Endothelial cell of umbilical vein (primary cell): ENCODE data around the gene ATP8A2.

Experiments used
- EZH2 ChIP-seq: IDR thresholded peaks from 2 replicates; pipeline ENCODE4 v1.6.1; 2012; ENCODE audit warnings: borderline replicate concordance, low read depth, mild to moderate bottlenecking, moderate library complexity, low read length, inconsistent platforms; ENCODE audit not compliant: severe bottlenecking
- GATA2 ChIP-seq: IDR thresholded peaks from 2 replicates; pipeline ENCODE4 v1.7.0; 2011; ENCODE audit warnings: low read depth, mild to moderate bottlenecking, moderate library complexity, mixed read lengths, low read length; ENCODE audit not compliant: insufficient read length, insufficient read depth
- JUN ChIP-seq: IDR thresholded peaks from 2 replicates; pipeline ENCODE4 v1.6.1; 2011; ENCODE audit warnings: borderline replicate concordance, low read depth; ENCODE audit not compliant: insufficient read length, insufficient read depth
- MYC ChIP-seq: IDR thresholded peaks from one replicate; pipeline ENCODE4 v1.6.1; 2011; ENCODE audit warnings: mild to moderate bottlenecking, low read depth, low read length
- POLR2A ChIP-seq: IDR thresholded peaks from 2 replicates; pipeline ENCODE4 v1.6.1; 2012; ENCODE audit warnings: low read depth, mild to moderate bottlenecking, control low read depth, low read length
- POLR2AphosphoS5 ChIP-seq: IDR thresholded peaks from 2 replicates; pipeline ENCODE4 v1.6.1; 2012; ENCODE audit warnings: low read depth, mild to moderate bottlenecking, control low read depth, low read length, moderate library complexity; ENCODE audit not compliant: insufficient read depth
- TF ChIP-seq, protein P1 (sequence below), 2 donors: IDR thresholded peaks; 1 replicate in 1 of 2; 2 replicates in 1 of 2; pipeline ENCODE4 v1.5.1; 2011; ENCODE audit warnings: low read length in 2 of 2, mild to moderate bottlenecking in 2 of 2, moderate library complexity in 2 of 2, control low read depth in 1 of 2, inconsistent platforms in 1 of 2, low read depth in 1 of 2; ENCODE audit not compliant: insufficient read depth in 1 of 2; ENCODE audit errors: extremely low read depth in 1 of 2
- TF ChIP-seq, protein P2 (sequence below): IDR thresholded peaks from 2 replicates; pipeline ENCODE4 v1.6.1; 2011; ENCODE audit not compliant: insufficient read depth, insufficient read length

DNA sequence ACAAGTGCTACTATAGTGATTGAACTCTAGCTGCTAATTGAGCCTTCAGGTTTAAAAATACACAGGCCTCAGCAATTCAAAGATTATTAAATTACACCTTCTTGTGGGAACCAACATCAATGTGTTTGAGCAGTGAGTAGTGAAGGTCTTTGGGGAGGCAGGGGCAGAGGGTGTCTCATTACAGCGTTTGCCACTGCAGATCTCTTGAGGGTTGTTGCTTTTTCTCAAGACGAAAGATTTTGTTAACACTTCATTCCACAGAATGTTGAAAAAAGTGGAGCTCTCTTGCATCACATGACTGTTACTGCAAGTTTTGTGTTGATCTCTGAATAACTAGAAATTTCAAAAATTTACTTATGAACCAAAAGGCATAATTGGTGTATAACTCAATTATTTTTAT is 253.6 kb downstream of the ATP8A2 start:
- TF ChIP-seq, protein P1, sequence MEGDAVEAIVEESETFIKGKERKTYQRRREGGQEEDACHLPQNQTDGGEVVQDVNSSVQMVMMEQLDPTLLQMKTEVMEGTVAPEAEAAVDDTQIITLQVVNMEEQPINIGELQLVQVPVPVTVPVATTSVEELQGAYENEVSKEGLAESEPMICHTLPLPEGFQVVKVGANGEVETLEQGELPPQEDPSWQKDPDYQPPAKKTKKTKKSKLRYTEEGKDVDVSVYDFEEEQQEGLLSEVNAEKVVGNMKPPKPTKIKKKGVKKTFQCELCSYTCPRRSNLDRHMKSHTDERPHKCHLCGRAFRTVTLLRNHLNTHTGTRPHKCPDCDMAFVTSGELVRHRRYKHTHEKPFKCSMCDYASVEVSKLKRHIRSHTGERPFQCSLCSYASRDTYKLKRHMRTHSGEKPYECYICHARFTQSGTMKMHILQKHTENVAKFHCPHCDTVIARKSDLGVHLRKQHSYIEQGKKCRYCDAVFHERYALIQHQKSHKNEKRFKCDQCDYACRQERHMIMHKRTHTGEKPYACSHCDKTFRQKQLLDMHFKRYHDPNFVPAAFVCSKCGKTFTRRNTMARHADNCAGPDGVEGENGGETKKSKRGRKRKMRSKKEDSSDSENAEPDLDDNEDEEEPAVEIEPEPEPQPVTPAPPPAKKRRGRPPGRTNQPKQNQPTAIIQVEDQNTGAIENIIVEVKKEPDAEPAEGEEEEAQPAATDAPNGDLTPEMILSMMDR (IDR thresholded peaks at IDR 0.05; ENCODE audit: extremely low read depth in 1 of 2, insufficient read depth in 1 of 2, low read depth in 1 of 2, low read length in 2 of 2) = no peak
- TF ChIP-seq EZH2 = no peak
- no peak for TF ChIP-seq POLR2AphosphoS5
- TF ChIP-seq POLR2A = no peak
- TF ChIP-seq MYC = no peak
- TF ChIP-seq GATA2 = no peak
- TF ChIP-seq, protein P2, sequence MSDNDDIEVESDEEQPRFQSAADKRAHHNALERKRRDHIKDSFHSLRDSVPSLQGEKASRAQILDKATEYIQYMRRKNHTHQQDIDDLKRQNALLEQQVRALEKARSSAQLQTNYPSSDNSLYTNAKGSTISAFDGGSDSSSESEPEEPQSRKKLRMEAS = no peak
- no peak for TF ChIP-seq JUN
